ENCODE results near the gene MEF2B.

GRCh38 chr19:19134687-19135158, 35.3 kb downstream of the MEF2B start:
- TF ChIP-seq POLR2A (IDR thresholded peaks at IDR 0.05) (no peak), CTCF (IDR thresholded peaks at IDR 0.05) (no peak), EP300 (IDR thresholded peaks at IDR 0.05) (no peak)
